Sciatic nerve (tissue), 2 donors: ENCODE measurements around the gene TPST1. TPM values are rescaled to one million over a fixed set of nuclear protein-coding genes. Genes with fewer than 3 reads are reported as not detected.
"Not testable (repeated sequence)": the region's sequence is repeated elsewhere in the genome, so short reads cannot be mapped to it uniquely, and the experiment has no call there.

ENCODE experiments used
- ATAC-seq: fragments of 200-7000 bp; cut with Tn5 transposase; one replicate; pipeline ENCODE4 v1.9.1; 2020; ENCODE audit warnings: mild to moderate bottlenecking, moderate library complexity
- DNase-seq: peaks from one replicate; pipeline ENCODE4 v3.0.0-alpha.2; 2020; ENCODE audit warnings: low spot score
- intact Hi-C: fragments of 100-400 bp; cut with DNase I; formaldehyde crosslinking; loops from one replicate; pipeline ENCODE4 v1.14.2; 2022
- total RNA-seq: library from RNA; stranded (reverse); fragmentation: NEBNext Ultra II Directional; extraction: Animal tissue kit (Norgen Biotek cat#: 25700); gene quantifications from one replicate; pipeline ENCODE4 v1.2.1, GENCODE V29; 2021
- donor health status: DM: no; HTN: no; CAD: no.
- donor health status: DM: no; HTN: no; CAD: no.

TPST1 gene
- total RNA-seq, 1 donor from 2014 or later = 29.0 TPM

- intact Hi-C loops = no loop called here
- DNase-seq (no peak), ATAC-seq (no peak)
These were observed 108.9 kb downstream of the TPST1 start for GRCh38 chr7:66313886-66314568.

- intact Hi-C loops = no loop called here
- no peak for DNase-seq
- no peak for ATAC-seq
These were observed 110.1 kb downstream of the TPST1 start for GRCh38 chr7:66315192-66315591.

GRCh38 chr7:66319407-66319979, 114.4 kb downstream of the TPST1 start:
- intact Hi-C loops = no loop called here
- DNase-seq = no peak
- no peak for ATAC-seq

GRCh38 chr7:66321283-66321682, 116.1 kb downstream of the TPST1 start:
- ATAC-seq (no peak), DNase-seq (no peak)
- intact Hi-C loops = no loop called here

- intact Hi-C loops = no loop called here
- DNase-seq (no peak), ATAC-seq (no peak)
These were observed 118.1 kb downstream of the TPST1 start for GRCh38 chr7:66323114-66323796.

- intact Hi-C loops, ATAC-seq, DNase-seq: not testable (repeated sequence)
These were observed 119.9 kb downstream of the TPST1 start for GRCh38 chr7:66324985-66325384.

GRCh38 chr7:66326501-66327215, 121.5 kb downstream of the TPST1 start:
- intact Hi-C loops = no loop called here
- ATAC-seq (peak; percentile 88), DNase-seq (no peak)

GRCh38 chr7:66330961-66331360, 125.8 kb downstream of the TPST1 start:
- DNase-seq (no peak), ATAC-seq (peak; percentile 65)
- intact Hi-C loops = no loop called here

- DNase-seq = no peak
- no peak for ATAC-seq
- intact Hi-C loops = no loop called here
These were observed 126.7 kb downstream of the TPST1 start for GRCh38 chr7:66331883-66332282.

GRCh38 chr7:66333443-66333842, 128.3 kb downstream of the TPST1 start:
- intact Hi-C loops = no loop called here
- DNase-seq = no peak
- no peak for ATAC-seq

- intact Hi-C loops = no loop called here
- no peak for ATAC-seq
- DNase-seq = no peak
These were observed 130.2 kb downstream of the TPST1 start for GRCh38 chr7:66335318-66335717.

GRCh38 chr7:66336760-66337159, 131.6 kb downstream of the TPST1 start:
- intact Hi-C loops = no loop called here
- DNase-seq = no peak
- ATAC-seq = no peak

- DNase-seq (no peak), ATAC-seq (no peak)
- intact Hi-C loops = no loop called here
These were observed 134.0 kb downstream of the TPST1 start for GRCh38 chr7:66339141-66339540.

GRCh38 chr7:66344166-66344565, 139.0 kb downstream of the TPST1 start:
- ATAC-seq (no peak), DNase-seq (no peak)
- intact Hi-C loops = loop anchor here (5.0 kb wide), 1 partner anchor 182 kb away; no protein-coding TSS in a partner anchor

- no peak for DNase-seq
- ATAC-seq = peak; percentile 74
- intact Hi-C loops = no loop called here
These were observed 143.4 kb downstream of the TPST1 start for GRCh38 chr7:66348531-66348930.

GRCh38 chr7:66348959-66349358, 143.8 kb downstream of the TPST1 start:
- peak; percentile 46 for ATAC-seq
- no peak for DNase-seq
- intact Hi-C loops = no loop called here

GRCh38 chr7:66352071-66352470, 146.9 kb downstream of the TPST1 start:
- peak; percentile 35 for ATAC-seq
- no peak for DNase-seq
- intact Hi-C loops = no loop called here

- DNase-seq (no peak), ATAC-seq (peak; percentile 66)
- intact Hi-C loops = no loop called here
These were observed 148.4 kb downstream of the TPST1 start for GRCh38 chr7:66353547-66353946.

GRCh38 chr7:66355756-66356155, 150.6 kb downstream of the TPST1 start:
- ATAC-seq (no peak), DNase-seq (no peak)
- intact Hi-C loops = no loop called here

GRCh38 chr7:66356277-66356721, 151.2 kb downstream of the TPST1 start:
- ATAC-seq (peak; percentile 43), DNase-seq (no peak)
- intact Hi-C loops = no loop called here
